Inflammatory macrophage (primary cell): Measurements from ENCODE around the gene FGFRL1.

Source experiments
- DNase-seq, 2 donors: peaks; one replicate each; pipeline ENCODE4 v3.0.0-alpha.2; 2020 to 2022
- total RNA-seq, 18 experiments: gene quantifications; one replicate each; lab custom pipeline; 2026; ENCODE audit warnings: mixed read lengths in 6 of 18, inconsistent platforms in 2 of 18; lab: John Stamatoyannopoulos, UW

The FGFRL1 gene
- 17.9 to 75.9 (median 33.2) reads per million in 18 experiments for total RNA-seq

DNA sequence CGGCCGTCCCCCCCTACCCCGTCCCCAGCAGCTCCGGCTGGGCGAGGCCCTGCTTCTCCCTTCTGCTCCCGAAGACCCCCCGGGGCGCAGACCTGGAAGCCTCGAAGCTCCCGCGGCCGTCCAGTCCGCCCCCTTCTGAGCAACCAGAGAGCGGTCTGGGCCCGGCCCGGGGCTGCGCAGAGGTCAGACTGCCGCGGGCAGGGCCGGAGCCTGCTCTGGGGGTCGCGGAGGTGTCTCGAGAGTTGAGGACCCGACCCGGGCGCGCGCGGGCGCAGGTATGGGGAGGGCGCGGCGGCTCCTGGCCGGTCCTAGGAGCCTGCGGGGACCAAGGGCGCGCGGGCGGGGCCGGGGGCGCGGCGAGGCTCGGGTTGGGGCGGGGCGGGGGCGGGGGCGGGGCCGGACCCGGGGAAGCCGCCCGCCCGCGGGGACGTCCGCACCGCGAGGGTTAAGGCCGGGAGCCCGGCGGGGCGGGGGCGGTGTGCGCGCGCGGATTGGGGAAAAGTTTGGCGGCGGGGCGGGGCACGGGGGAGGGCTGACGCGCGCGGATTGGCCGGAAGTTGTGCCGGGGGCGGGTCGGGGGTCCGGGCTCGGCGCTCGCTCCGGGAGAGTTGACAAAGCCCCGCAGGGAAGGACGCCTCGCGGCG lies at the start of gene FGFRL1:
FGFRL1 (plus strand) TSS at position 605 of the 644 bp plus-strand sequence. CDS start 860 bp downstream, outside the sequence.
- peak; percentile 84 to 89 for DNase-seq

GRCh38 chr4:962231-963208 lies 48.9 kb upstream of the FGFRL1 start:
- DNase-seq, result no peak

- DNase-seq, result no peak
Measured at GRCh38 chr4:963276-964225, 47.9 kb upstream of the FGFRL1 start.

- no peak for DNase-seq
Measured at GRCh38 chr4:964346-965025, 46.9 kb upstream of the FGFRL1 start.

DNA sequence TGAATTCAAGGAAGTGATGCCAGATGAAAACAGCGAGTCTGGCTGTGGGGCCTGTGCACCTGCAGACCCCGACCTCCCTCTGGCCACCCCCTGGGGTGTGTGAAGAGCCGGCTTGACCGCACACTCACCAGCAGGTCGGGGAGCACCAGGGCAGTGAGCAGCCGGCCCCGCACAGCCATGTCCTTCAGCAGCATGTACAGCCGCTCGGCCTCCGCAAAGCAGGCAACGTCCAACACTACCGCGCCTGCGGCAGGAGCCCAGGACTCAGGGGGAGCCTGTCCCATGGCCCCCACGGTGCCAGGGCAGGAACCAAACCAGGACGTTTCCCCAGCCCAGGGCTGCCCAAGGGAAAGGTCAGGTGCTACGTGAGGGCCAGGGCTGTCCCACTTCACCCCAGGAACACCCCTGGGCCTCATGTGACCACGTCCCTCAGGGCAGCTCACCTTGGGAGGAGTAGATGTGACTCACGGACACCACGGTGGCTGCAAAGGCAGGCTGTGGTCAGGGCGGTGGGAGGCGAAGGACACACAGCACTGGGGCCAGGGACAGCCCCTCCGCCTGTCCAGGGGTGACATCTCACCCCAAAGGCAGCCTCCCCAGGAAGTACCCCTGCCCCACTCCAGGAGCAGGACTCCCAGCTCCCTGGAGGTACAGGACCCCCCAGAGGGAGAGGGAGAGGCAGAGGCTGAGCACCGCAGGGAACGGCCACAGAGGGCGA lies 46.2 kb upstream of the FGFRL1 start:
- no peak for DNase-seq

DNA sequence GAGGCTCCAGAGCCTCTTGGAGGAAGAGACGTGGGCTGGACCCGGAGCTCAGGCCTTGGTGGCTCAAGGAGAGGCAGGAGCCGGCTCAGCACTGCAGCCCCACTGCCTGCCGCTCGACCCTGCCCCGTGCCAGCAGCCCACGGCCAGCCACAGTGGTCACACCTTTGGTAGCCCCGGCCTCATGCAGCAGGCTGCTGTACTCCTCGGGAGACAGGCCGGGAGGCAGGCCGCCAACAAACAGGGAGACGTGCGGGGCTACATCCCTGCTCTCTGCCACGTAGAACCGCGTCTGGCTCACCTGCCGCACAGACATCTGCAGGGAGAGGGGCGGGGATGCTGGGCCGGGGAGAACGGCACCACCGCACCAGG lies 45.7 kb upstream of the FGFRL1 start:
- no peak for DNase-seq

DNA sequence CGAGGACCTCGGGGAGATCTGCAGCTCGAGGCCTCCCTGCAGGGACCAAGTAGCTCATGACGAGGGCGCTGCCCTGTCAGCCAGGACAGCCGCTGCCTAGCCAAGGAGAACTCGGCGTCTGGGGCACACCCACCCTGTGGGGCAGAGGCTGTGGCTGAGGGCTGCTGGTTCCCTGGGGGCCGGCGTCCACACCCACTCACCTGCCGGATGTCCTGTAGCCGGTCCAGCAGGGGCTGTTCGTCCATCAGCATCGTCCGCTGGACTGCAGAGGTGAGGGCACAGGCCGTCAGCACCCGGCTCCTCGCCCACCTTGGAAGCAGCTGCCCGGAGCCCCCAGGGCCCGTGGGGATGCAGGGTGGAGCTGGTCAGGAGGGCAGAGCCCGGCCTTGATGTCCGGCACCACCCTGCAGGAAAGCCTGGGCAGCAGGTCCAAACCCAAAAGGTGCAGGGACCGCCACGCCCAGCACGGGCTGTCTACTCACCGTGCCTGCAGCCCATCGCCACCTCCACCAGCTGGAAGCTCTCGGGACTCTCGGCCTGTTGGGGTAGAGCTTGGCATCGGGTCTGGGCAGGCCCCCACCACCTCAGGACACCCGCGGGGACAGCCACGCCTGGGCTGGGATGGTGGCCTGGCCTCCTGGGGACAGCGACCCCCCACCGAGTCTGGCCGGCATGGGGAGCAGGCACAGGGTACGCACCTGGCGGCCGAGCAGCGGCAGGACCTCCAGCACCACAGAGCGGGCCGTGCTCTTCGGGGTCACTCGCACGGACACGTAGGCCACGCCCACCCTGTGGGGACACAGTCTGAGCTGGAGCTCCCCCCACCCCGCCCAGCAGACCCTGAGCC lies 44.9 kb upstream of the FGFRL1 start:
- no peak for DNase-seq

GRCh38 chr4:967113-968104 lies 44.0 kb upstream of the FGFRL1 start:
- peak in 1 of 2 donors; percentile 13 for DNase-seq

DNA sequence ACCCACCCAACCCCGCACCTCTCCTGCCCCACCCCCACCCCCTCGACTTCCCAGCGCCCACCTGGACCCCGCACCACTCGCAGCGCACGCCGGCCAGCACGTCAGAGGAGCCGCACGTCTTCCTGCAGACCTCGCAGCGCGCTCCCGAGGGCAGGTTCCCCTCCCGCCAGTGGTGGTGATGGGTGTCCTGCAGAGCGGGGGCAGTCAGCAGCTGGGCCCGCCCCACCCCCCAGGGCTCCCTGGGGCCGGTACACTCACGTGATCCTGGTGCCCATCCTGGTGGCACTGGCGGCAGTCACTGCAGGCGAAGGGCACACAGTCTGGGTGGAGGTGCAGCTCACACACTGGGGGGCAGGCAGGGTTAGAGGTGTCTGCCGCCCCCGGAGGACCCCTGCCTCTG lies 43.2 kb upstream of the FGFRL1 start:
- DNase-seq, result no peak

DNA sequence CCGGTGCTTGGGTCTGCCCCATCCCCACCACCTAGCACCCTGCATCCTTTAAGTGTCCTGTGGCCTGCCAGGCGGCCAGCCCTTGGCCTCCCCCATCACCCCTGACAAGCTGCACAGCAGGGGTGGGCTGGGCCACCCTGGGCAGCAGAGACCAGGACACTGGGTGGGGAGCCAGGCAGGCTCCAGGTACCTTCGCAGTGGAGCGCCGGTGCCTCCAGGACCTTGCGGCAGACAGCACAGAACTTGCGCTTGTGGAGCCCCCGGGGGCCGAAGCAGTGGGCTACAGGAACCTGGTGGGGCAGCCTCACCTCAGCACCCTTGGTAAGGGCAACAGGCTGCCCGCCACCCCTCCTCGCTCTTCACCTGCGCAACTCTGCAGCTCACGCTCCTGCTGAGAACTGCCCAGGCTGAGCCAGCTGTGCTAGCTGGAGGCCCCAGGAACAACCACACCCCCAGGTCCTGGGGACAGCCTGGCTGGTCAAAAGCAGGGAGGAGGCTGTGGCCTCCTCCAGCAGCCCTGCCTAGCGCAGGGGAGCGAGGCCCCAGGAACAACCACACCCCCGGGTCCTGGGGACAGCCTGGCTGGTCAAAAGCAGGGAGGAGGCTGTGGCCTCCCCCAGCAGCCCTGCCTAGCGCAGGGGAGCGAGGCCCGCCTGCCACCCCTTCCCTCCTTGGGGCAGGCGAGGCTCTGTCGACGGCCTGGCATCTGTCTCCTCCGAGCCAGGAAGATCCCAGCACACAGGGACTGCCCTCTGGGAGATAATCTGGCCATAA lies 42.6 kb upstream of the FGFRL1 start:
- DNase-seq, result no peak

DNA sequence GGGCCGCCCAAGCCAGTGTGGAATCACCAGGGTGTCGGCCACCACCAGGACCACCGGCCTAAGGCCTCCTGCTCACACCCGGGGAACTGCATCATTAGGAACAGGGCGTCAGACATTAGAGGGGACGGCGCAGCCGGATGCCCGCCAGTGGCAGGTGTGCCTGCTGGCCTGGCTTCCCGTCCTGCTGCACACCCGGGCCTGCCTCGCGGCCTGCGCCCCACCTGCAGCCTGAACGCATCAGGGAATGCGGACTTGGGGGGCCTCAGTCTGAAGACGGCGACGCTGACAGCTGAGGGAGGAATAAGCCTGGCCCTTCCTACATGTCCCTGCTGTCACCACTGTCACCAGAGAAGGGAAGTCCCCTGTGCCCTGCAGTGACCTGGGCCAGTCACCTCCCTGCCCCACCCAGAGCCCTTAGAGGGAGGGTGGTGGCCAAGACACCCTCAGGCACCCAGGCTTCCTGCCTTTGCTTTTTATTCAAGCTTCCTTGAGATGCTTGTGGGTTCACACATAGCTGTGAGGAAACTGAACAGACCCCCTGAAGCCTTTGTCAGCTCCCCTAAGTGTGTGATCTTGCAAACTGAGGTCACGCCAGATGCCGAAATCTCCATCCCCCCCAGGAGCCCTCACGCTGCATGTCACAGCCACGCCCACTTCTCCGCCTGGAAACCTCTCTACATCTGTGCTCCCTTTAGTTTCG lies 41.2 kb upstream of the FGFRL1 start:
- peak in 1 of 2 donors; percentile 34 for DNase-seq

- DNase-seq, result no peak
Measured at GRCh38 chr4:970854-971520, 40.4 kb upstream of the FGFRL1 start.

DNA sequence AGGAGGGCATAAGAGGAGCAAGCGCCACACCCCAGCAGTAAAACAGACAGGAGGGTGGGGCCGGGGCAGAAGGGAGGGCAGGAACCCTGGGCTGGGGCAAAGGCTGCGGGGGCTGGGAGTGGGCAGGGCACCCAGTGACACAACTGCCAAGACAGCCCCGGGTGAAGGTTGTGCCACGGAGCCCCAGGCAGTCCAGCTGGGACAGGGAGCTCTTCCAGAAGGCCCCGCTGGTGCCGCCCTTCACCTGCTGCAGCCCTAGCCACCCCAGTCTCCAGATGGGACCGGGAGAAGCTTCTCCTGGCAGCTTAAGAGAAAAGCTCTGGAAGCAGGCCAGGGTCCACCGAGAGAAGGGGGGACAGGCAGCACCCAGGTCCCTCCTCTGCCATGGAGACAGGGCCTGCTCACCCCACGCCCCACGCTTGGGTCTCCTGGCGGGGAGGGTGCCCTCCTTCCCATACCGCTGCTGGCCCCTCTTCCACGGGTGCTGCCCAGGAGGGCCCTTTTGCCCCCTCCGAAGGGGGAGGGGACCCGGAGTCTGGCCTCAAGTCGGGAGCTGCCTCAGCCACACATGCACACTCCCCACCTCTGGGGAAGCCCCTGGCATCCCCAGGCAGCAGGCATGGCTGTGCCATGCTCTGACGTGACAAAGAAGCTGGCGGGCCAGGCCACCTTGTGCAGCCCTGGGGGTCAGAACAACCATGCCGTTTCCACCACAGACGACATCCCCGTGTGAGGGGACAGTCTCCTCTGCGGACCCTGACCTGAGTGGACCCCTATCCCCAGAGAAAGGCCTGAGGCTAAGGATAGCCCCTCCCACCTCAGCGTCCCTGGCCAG lies 39.5 kb upstream of the FGFRL1 start:
- DNase-seq, result no peak

GRCh38 chr4:972651-973424 lies 38.6 kb upstream of the FGFRL1 start:
- DNase-seq, result peak; percentile 9 to 42
